Stimulated activated CD8-positive, alpha-beta memory T cell treated with anti-CD3 and anti-CD28 coated beads, Interleukin-15, amount 100 ng/mL, for 4 hours (primary cell): Measurements from ENCODE around the gene ZNF536.

ENCODE experiments used
- DNase-seq, 2 donors: peaks; one replicate each; pipeline ENCODE4 v3.0.0-alpha.2; 2020; ENCODE audit warnings: low read depth in 2 of 2

Gene ZNF536

GRCh38 chr19:30529876-30530275 is 157.7 kb downstream of the ZNF536 start:
- no peak for DNase-seq

- no peak for DNase-seq
These were observed 158.6 kb downstream of the ZNF536 start for GRCh38 chr19:30530751-30531150.

- DNase-seq = no peak
These were observed 162.8 kb downstream of the ZNF536 start for GRCh38 chr19:30535011-30535410.

GRCh38 chr19:30536975-30537374 is 164.8 kb downstream of the ZNF536 start:
- no peak for DNase-seq

- DNase-seq = no peak
These were observed 167.1 kb downstream of the ZNF536 start for GRCh38 chr19:30539315-30539714.

GRCh38 chr19:30539981-30540380 is 167.8 kb downstream of the ZNF536 start:
- DNase-seq = no peak

GRCh38 chr19:30540761-30541160 is 168.6 kb downstream of the ZNF536 start:
- no peak for DNase-seq

- no peak for DNase-seq
These were observed 169.4 kb downstream of the ZNF536 start for GRCh38 chr19:30541575-30541974.

GRCh38 chr19:30543243-30543945 is 171.2 kb downstream of the ZNF536 start:
- DNase-seq = no peak

GRCh38 chr19:30545752-30546151 is 173.6 kb downstream of the ZNF536 start:
- DNase-seq = no peak

GRCh38 chr19:30546332-30546731 is 174.1 kb downstream of the ZNF536 start:
- no peak for DNase-seq

GRCh38 chr19:30547246-30547645 is 175.1 kb downstream of the ZNF536 start:
- DNase-seq = no peak

GRCh38 chr19:30549151-30549550 is 177.0 kb downstream of the ZNF536 start:
- DNase-seq = no peak

- DNase-seq = no peak
These were observed 179.1 kb downstream of the ZNF536 start for GRCh38 chr19:30551271-30551670.

GRCh38 chr19:30552593-30552992 is 180.4 kb downstream of the ZNF536 start:
- DNase-seq = no peak

- no peak for DNase-seq
These were observed 183.0 kb downstream of the ZNF536 start for GRCh38 chr19:30555075-30555790.

- no peak for DNase-seq
These were observed 183.6 kb downstream of the ZNF536 start for GRCh38 chr19:30555791-30556110.

- no peak for DNase-seq
These were observed 184.1 kb downstream of the ZNF536 start for GRCh38 chr19:30556230-30556711.

- no peak for DNase-seq
These were observed 185.0 kb downstream of the ZNF536 start for GRCh38 chr19:30557212-30557611.

GRCh38 chr19:30557927-30558557 is 185.9 kb downstream of the ZNF536 start:
- DNase-seq = no peak

GRCh38 chr19:30558793-30559192 is 186.6 kb downstream of the ZNF536 start:
- no peak for DNase-seq

- no peak for DNase-seq
These were observed 187.3 kb downstream of the ZNF536 start for GRCh38 chr19:30559446-30559845.

- no peak for DNase-seq
These were observed 190.8 kb downstream of the ZNF536 start for GRCh38 chr19:30562981-30563380.
